Adipocyte (in vitro differentiated cells): ENCODE measurements around the gene ZNF548.

Source experiments
- DNase-seq: peaks from one replicate; pipeline ENCODE4 v3.0.0-alpha.2; 2015; ENCODE audit warnings: low read depth
- H3K27me3 ChIP-seq: replicated peaks from 2 replicates; pipeline ENCODE4 v1.7.0; 2013; ENCODE audit warnings: mild to moderate bottlenecking, low read length, moderate library complexity; ENCODE audit not compliant: control insufficient read depth, insufficient read depth
- H3K36me3 ChIP-seq: 2 replicates; pipeline ENCODE4 v1.7.0; 2013; ENCODE audit warnings: low read length, mild to moderate bottlenecking, moderate library complexity; ENCODE audit not compliant: control insufficient read depth, insufficient read depth, severe bottlenecking
- H3K4me1 ChIP-seq: 2 replicates; pipeline ENCODE4 v1.7.0; 2013; ENCODE audit warnings: mild to moderate bottlenecking, low read length, moderate library complexity; ENCODE audit not compliant: control insufficient read depth, insufficient read depth
- H3K4me3 ChIP-seq: 2 replicates; pipeline ENCODE4 v1.7.0; 2013; ENCODE audit warnings: mild to moderate bottlenecking, low read length, moderate library complexity
- H3K9ac ChIP-seq: 2 replicates; pipeline ENCODE4 v1.7.0; 2013; ENCODE audit warnings: mild to moderate bottlenecking, low read length, moderate library complexity
- H3K9me3 ChIP-seq: 2 replicates; pipeline ENCODE4 v1.7.0; 2013; ENCODE audit warnings: mild to moderate bottlenecking, low read length, moderate library complexity; ENCODE audit not compliant: control insufficient read depth

ZNF548 gene

DNA sequence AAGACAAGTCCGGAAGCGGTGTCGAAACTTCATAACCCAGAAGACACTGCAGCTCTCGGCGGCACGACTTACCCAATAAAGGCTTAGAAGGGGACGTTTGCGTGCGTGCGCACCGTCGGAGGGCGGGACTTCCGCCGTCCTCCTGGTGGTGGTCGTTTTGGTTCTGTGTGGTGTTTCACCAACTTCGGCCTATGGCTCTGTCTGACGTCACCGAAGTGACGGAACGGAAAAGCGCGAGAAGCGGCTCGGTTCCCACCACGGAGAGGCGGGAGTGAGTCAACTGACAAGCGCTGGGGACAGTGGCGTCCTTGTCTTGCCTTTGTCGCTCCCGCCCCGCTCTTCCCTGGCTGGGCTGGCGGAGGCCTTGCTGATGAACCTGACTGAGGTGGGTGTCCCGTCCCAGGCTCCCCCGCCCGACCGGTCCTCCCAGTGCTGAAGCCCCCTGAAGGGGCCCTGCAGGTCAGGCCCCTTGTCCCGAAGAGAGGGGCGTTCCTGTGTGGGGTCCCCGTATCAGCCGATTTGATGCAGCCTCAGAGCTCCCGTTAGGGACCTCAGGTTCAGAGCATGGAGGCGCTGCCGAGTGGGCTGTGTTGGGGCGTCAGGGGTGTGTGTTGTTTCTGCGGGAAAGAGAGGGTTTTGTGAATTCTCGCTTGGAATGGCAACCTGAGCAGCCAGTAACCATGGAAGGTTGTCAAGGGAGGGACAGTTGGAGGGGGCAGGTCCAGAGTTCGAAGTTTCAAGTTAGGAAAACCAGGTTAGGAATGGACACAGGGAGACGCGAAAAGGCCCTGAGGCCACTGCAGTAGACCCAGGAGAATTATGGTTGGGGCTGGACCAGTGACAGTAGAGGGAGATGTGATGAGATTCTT, at the start of gene ZNF548:
Gene ZNF548, plus strand, starts transcription at position 125 of the 869 bp plus-strand sequence. Its CDS starts 246 bp downstream, at position 371.
- Histone ChIP-seq H3K9ac (peak within 1 kb of the TSS; percentile 98), H3K36me3 (no peaks in the 10 kb centered on the region), H3K4me3 (peak within 1 kb of the TSS; percentile 98), H3K27me3 (no peaks in the 10 kb centered on the region), H3K4me1 (peaks cover 15% of the 10 kb centered on the region), H3K9me3 (no peaks in the 10 kb centered on the region)
- DNase-seq, result peak; percentile 99

DNA sequence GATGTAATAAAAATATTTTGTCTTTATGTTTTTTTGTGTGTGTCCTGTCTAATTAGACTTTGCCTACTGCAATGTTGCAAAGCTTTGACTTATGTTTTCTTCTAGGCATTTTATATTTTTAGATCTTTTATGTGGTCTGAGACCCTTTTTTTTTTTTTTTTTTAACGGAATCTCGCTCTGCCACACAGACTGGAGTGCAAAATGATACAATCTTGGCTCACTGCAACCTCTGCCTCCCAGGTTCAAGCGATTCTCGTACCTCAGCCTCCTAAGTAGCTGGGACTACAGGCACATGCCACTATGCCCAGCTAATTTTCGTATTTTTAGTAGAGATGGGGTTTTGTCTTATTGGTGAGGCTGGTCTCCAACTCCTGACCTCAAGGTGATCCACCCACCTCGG, 47.1 kb upstream of the ZNF548 start:
- no peak for DNase-seq

DNA sequence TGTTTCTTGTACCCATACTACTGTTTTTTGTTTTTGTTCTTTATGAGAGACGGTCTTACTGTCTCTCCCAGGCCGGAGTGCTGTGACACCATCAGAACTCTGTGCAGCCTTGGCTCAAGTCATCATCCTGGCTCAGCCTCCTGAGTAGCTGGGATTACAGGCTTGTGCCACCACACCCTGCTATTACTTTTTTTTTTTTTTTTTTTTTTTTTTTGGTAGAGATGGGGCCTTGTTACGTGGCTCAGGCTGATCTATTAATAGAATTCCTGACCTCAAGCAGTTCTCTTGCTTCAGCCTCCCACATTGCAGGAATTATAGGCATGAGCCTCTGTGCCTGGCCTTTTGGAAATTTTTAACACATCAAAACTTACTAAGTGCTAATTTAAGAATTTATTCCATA, 41.5 kb upstream of the ZNF548 start:
- H3K27me3 ChIP-seq, result no peaks in the 10 kb centered on the region
- peak; percentile 40 for DNase-seq
- peak overlapping the region; percentile 48 for H3K4me3 ChIP-seq
- H3K36me3 ChIP-seq, result no peaks in the 10 kb centered on the region
- H3K9ac ChIP-seq, result peak overlapping the region; percentile 83
- peaks cover 45% of the 10 kb centered on the region for H3K4me1 ChIP-seq
- H3K9me3 ChIP-seq, result no peaks in the 10 kb centered on the region

More for the DNA sequence above, 47.1 kb upstream of the ZNF548 start:
- Histone ChIP-seq H3K4me3 (no peak overlapping the region), H3K36me3 (no peaks in the 10 kb centered on the region), H3K27me3 (no peaks in the 10 kb centered on the region), H3K4me1 (peaks cover 19% of the 10 kb centered on the region), H3K9ac (no peak overlapping the region), H3K9me3 (no peaks in the 10 kb centered on the region)

DNA sequence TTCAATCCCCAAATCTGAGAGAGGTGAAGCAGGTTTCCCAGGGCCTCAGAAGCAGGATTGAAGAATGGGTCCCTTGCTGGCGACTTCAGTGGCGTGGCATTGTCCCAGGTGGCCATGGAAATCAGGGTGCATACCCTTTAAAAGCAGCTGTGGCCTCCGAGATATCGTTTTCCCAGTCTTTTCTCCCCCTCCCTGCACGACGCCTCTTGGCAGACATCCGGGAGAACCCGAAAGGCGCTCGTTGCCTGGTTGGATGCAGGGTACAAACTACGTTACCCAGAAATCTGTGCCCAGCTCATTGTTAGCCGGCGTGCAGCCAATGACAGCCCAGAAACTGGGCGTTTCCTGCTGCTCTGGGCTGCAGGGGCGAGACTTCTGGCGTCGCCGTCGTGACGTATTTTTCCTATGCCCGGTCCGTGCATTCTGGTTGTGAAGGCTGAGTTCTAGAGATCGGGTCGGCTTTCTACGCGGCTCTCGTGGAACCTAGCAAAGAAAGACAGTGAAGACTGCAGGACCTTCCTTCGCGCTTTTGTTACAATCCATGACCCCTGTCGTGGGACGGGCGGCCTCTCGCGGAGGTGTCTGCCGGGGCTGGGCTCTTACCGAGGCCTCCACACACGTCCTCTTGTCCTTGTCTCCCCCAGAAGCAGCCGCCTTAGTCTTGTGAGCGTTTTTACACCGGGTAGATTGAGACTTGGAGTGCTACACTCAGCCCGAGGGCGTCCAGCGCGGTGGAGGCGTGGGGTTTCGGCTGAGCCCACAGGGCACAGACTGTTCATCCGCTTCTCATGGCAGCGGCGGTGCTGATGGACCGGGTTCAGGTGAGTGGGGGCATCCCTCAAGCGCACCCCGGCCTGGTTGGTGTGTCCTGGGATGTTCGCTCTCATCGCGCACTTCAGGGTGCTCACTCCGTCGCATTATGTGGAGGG, 38.5 kb upstream of the ZNF548 start, which contains the start of gene ZNF304:
Gene ZNF304, plus strand, starts transcription at position 395 of the 929 bp plus-strand sequence. Its CDS starts 394 bp downstream, at position 789.
- Histone ChIP-seq H3K4me1 (peaks cover 33% of the 10 kb centered on the region), H3K36me3 (peaks cover 23% of the 10 kb centered on the region), H3K4me3 (peak within 1 kb of the TSS; percentile 89), H3K27me3 (no peaks in the 10 kb centered on the region), H3K9me3 (no peaks in the 10 kb centered on the region), H3K9ac (peak within 1 kb of the TSS; percentile 94)
- peak; percentile 98 for DNase-seq

DNA sequence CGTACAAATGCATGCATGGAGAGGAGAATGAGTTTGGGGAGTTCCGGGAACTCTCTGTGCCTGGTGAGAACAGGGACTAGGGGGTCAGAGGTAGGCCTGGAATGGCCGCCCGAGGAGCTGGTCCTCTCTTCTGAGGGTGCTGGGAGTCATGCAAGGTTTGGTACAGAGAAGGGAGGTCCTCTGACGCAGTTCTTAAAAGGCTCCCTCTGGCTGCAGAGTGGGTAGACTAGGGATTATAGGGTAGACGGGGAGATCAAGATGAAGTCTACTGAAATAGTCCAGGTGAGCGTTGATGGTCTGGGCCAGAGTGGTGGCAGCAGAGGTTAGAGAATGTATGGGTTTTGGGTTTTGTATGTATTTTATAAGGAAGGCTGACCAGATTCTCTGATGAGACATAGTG, 37.8 kb upstream of the ZNF548 start:
- DNase-seq, result peak; percentile 36
- H3K9me3 ChIP-seq, result no peaks in the 10 kb centered on the region
- peak overlapping the region; percentile 89 for H3K4me3 ChIP-seq
- peaks cover 30% of the 10 kb centered on the region for H3K36me3 ChIP-seq
- H3K9ac ChIP-seq, result peak overlapping the region; percentile 94
- peaks cover 33% of the 10 kb centered on the region for H3K4me1 ChIP-seq
- no peaks in the 10 kb centered on the region for H3K27me3 ChIP-seq

DNA sequence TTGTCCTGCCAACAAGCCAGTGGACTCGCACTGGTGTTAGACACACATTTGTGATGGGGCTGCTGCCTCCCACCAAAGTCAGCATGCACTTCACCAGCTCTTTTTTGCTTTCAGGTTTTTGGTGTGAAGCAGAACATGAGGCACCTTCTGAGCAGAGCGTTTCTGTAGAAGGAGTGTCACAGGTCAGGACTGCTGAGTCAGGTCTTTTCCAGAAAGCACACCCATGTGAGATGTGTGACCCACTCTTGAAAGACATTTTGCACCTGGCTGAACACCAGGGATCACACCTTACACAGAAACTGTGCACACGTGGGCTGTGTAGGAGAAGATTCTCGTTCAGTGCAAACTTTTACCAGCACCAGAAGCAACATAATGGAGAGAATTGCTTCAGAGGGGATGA, 33.7 kb upstream of the ZNF548 start:
- no peak overlapping the region for H3K4me3 ChIP-seq
- H3K4me1 ChIP-seq, result peaks cover 16% of the 10 kb centered on the region
- H3K9ac ChIP-seq, result no peak overlapping the region
- no peaks in the 10 kb centered on the region for H3K9me3 ChIP-seq
- DNase-seq, result no peak
- peaks cover 57% of the 10 kb centered on the region for H3K36me3 ChIP-seq
- no peaks in the 10 kb centered on the region for H3K27me3 ChIP-seq

DNA sequence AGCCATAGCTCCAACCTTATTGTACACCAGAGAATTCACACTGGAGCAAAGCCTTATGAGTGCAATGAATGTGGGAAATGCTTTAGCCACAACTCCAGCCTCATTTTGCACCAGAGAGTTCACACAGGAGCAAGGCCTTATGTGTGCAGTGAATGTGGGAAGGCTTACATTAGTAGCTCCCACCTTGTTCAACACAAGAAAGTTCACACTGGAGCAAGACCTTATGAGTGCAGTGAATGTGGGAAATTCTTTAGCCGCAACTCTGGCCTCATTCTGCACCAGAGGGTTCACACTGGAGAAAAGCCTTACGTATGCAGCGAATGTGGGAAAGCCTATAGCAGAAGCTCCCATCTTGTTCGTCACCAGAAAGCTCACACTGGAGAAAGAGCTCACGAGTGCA, 32.2 kb upstream of the ZNF548 start:
- H3K27me3 ChIP-seq, result no peaks in the 10 kb centered on the region
- DNase-seq, result no peak
- peaks cover 9% of the 10 kb centered on the region for H3K4me1 ChIP-seq
- H3K4me3 ChIP-seq, result no peak overlapping the region
- no peak overlapping the region for H3K9ac ChIP-seq
- H3K9me3 ChIP-seq, result no peaks in the 10 kb centered on the region
- peaks cover 57% of the 10 kb centered on the region for H3K36me3 ChIP-seq

DNA sequence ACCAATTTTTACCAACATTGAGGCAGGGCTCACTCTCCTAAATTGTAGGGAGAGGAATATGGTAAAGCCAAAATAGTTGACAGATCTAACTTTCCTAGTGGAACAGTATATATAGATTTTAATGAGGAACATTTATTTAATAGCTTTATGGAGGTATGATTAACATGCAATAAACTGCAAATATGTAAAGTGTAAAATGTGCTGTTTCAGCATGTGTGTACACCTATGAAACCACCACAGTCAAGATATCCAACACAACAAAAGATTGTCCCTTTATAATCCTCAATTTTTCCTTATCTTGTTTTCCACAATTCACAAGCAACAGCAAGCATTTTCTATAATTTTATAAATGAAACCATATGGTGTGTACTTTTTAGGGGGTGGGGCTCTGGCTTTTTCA, 30.4 kb upstream of the ZNF548 start:
- Histone ChIP-seq H3K36me3 (peaks cover 53% of the 10 kb centered on the region), H3K9me3 (no peaks in the 10 kb centered on the region), H3K4me1 (peaks cover 10% of the 10 kb centered on the region), H3K27me3 (no peaks in the 10 kb centered on the region), H3K4me3 (no peak overlapping the region), H3K9ac (no peak overlapping the region)
- DNase-seq, result no peak

DNA sequence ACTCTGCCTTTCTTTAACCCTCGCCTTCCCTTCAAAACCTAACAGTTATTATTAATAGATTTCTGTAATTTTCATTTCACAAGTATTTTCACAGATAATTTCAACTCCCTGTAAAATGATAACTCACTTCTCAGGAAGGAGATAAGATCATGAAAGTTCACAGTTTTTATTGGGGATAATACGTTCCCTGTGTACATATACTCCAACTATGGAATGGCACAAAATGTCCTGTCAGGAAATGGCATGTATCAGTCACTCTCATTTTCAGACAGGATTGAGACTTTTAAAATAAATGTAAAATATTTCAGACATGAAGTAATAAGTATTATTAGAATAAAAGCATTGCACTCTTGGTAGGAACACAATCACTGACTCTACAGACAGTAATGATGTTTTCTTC, 27.2 kb upstream of the ZNF548 start:
- no peaks in the 10 kb centered on the region for H3K9me3 ChIP-seq
- H3K4me1 ChIP-seq, result peaks cover 19% of the 10 kb centered on the region
- peak overlapping the region; percentile 80 for H3K4me3 ChIP-seq
- peaks cover 25% of the 10 kb centered on the region for H3K36me3 ChIP-seq
- peak overlapping the region; percentile 83 for H3K9ac ChIP-seq
- no peak for DNase-seq
- no peaks in the 10 kb centered on the region for H3K27me3 ChIP-seq

DNA sequence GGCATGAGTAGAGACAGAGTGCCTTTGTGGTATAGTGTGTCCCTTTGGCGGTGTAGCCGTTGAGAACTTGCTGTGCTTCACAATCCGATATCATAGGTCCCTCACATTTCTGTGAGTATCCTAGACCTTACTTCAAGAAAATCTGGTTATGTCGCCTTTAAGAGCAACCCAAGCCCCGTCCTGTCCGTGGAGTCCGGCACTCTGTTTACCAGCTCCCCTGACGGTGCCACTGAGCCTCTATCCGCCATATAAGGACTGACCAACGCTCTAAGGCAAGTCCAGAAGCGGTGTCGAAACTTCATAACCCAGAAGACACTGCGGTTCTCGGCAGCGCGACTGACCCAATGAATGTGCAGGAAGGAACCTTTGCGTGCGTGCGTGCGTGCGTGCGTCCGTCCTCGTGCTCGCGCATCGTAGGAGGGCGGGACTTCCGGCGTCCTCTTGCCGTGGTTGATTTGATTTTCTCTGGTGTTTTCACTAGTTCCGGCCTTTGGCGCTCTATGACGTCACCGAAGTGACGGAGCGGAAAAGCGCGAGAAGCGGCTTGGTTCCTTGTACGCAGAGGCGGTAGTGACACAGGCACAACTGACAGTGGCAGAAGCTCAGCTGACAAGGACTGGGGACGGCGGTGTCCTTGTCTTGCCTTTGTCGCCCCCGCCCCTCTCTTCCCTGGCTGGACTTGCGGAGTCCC, 26.5 kb upstream of the ZNF548 start, which contains the start of the genes TRAPPC2B and ZNF547:
Gene TRAPPC2B, plus strand, starts transcription at position 555 of the 691 bp plus-strand sequence. CDS start 1,283 bp downstream, outside the sequence.
Gene ZNF547, plus strand, starts transcription at position 555 of the 691 bp plus-strand sequence. CDS start 5,005 bp downstream, outside the sequence.
- Histone ChIP-seq H3K27me3 (no peaks in the 10 kb centered on the region), H3K4me1 (peaks cover 19% of the 10 kb centered on the region), H3K4me3 (peak within 1 kb of the TSS; percentile 80), H3K9me3 (no peaks in the 10 kb centered on the region), H3K36me3 (peaks cover 18% of the 10 kb centered on the region), H3K9ac (peak within 1 kb of the TSS; percentile 83)
- peak; percentile 100 for DNase-seq
